ENCODE results near the gene DCDC2C.

GRCh38 chr2:3754280-3754679 is 50.9 kb downstream of the DCDC2C start:
- TF ChIP-seq EZH2 (IDR thresholded peaks at IDR 0.05; ENCODE audit: low read length, unreplicated experiment) = no peak
- TF ChIP-seq, protein P1, sequence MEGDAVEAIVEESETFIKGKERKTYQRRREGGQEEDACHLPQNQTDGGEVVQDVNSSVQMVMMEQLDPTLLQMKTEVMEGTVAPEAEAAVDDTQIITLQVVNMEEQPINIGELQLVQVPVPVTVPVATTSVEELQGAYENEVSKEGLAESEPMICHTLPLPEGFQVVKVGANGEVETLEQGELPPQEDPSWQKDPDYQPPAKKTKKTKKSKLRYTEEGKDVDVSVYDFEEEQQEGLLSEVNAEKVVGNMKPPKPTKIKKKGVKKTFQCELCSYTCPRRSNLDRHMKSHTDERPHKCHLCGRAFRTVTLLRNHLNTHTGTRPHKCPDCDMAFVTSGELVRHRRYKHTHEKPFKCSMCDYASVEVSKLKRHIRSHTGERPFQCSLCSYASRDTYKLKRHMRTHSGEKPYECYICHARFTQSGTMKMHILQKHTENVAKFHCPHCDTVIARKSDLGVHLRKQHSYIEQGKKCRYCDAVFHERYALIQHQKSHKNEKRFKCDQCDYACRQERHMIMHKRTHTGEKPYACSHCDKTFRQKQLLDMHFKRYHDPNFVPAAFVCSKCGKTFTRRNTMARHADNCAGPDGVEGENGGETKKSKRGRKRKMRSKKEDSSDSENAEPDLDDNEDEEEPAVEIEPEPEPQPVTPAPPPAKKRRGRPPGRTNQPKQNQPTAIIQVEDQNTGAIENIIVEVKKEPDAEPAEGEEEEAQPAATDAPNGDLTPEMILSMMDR (conservative IDR thresholded peaks at IDR 0.05; ENCODE audit: low read depth, low read length) = no peak
- no peak for TF ChIP-seq EZH2phosphoT487 (IDR thresholded peaks at IDR 0.05; ENCODE audit: borderline replicate concordance, low read length)
